ENCODE data around the gene UPK3A.

Gene UPK3A

DNA sequence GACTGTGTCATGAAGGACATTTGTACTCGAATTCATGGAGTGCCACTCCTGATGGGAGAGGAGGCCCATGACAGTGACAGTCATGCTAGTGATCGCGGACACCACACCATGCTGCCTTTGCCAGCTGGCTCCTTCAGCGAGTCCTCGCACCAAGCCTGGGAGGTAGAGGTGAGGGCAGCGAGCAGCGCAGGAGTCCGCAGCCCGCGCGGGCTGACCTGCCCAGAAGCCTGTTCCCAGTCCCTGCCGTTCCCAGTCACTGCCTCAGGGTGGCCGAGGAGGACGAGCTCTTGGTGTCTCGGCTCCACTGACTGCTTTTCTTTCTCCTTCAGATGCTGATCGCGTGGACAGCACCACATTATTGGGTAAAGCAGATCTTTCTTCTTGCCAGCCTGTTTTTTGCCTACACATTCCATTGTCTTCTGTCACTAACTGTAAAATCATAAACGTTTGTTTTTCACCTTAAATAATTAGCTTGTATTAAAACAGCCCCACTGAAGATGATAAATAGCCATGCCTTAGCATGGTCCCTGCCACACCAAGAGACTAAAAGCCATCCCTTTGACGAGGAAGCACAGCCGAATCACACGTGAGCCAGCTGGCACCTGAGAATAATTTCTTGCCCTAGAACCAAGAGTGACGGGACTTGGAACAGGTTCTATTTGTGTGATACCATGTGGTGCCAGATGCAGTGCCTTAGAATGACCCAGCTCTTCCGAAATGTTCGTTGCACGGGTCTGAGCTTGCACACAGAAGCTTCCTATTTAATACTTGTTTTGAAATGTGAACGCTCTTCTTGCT lies 50.5 kb downstream of the UPK3A start:
- peaks cover 17% of the 10 kb centered on the region for H3K4me1 Mint-ChIP-seq (ENCODE audit: low read depth)
- no peaks in the 10 kb centered on the region for H3K27me3 Mint-ChIP-seq
- H3K27ac Mint-ChIP-seq: no peak overlapping the region
- no peak overlapping the region for H3K4me3 Mint-ChIP-seq
- peaks cover 53% of the 10 kb centered on the region for H3K36me3 Mint-ChIP-seq (ENCODE audit: low read depth)
- no peaks in the 10 kb centered on the region for H3K9me3 Mint-ChIP-seq

DNA sequence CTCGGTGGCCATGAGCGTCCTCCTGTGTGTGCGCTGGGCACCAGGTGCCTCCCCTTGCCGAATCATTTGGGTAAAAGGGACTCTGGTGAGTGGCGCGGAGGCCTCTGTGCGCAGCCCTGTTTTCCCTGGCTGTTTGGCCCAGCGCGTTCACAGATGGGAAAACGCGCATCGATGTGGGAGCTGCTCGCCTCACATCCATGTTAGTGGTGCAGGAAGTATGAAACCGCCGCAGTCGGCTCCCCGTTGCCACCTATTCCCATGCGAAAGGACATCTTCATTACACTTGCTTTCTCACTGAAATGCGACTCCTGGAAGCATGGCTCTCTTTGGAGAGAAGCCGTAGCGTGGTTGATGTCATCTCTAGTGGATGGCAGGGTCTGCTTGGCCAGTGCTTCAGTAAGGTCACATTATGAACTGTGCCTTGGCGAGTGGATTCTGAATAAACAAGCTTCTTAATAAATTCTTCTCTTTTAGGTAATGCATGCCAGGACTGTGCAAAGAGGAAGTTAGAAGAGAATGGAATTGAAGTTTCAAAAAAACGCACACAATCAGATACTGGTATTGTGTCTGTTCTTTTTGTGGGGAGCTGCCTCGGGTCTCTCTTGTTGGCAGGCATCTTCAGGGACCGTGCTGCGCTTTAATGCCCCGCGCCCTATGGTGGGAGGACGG lies 51.2 kb downstream of the UPK3A start:
- no peaks in the 10 kb centered on the region for H3K27me3 Mint-ChIP-seq
- no peaks in the 10 kb centered on the region for H3K9me3 Mint-ChIP-seq
- H3K4me3 Mint-ChIP-seq: no peak overlapping the region
- H3K4me1 Mint-ChIP-seq (ENCODE audit: low read depth): peaks cover 24% of the 10 kb centered on the region
- peaks cover 58% of the 10 kb centered on the region for H3K36me3 Mint-ChIP-seq (ENCODE audit: low read depth)
- H3K27ac Mint-ChIP-seq: no peak overlapping the region

DNA sequence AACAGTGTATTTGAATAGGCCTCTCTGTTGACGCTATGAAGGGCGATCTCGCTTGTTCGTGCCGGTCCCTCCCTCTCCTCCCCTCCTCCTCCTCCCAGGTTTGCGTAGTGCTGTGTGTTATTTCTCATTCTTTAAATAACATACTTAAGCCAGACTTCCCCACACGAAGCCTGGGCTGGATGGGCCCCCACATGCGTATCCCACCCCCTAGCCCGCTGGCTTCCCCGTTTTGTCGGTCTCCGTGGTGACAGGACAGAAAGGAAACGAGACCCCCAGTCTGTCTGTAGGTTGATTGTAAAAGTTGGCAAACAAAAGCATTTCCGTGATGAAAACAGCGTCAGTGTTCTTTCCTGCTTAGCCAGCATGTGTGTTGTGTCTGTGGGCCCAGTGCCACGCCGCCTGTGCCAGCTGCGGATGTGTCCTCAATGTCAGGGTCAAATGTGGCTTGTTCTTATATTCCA lies 52.3 kb downstream of the UPK3A start:
- Mint-ChIP-seq H3K4me3 (no peak overlapping the region), H3K27me3 (no peaks in the 10 kb centered on the region), H3K4me1 (ENCODE audit: low read depth) (peaks cover 33% of the 10 kb centered on the region), H3K27ac (peak overlapping the region; percentile 68), H3K36me3 (ENCODE audit: low read depth) (peaks cover 63% of the 10 kb centered on the region), H3K9me3 (no peaks in the 10 kb centered on the region)

DNA sequence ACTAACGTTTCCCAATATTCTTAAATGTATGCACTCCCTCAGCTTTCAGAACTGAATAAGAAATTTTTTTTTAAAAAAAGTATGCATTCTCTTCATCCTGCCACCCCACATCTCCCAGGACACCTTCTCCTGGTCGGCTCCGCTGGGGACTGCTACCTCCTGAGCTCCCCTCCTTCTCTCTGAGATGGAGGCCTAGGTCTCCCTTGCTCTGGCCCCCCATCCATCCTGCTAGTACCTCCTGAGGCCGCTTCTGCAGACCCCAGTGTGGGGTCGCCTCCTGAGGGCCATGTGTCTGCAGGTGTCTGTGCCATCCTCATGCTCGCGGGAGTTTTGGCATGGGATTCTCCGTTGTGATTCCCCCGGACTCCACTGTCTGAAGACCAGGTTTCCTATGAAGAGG lies 52.8 kb downstream of the UPK3A start:
- Mint-ChIP-seq H3K9me3 (no peaks in the 10 kb centered on the region), H3K36me3 (ENCODE audit: low read depth) (peaks cover 58% of the 10 kb centered on the region), H3K27ac (peak overlapping the region; percentile 68), H3K4me3 (no peak overlapping the region), H3K4me1 (ENCODE audit: low read depth) (peaks cover 33% of the 10 kb centered on the region), H3K27me3 (no peaks in the 10 kb centered on the region)

GRCh38 chr22:45338795-45339194 lies 54.0 kb downstream of the UPK3A start:
- Mint-ChIP-seq H3K27ac (no peak overlapping the region), H3K9me3 (no peaks in the 10 kb centered on the region), H3K36me3 (ENCODE audit: low read depth) (peaks cover 52% of the 10 kb centered on the region), H3K27me3 (no peaks in the 10 kb centered on the region), H3K4me3 (no peak overlapping the region), H3K4me1 (ENCODE audit: low read depth) (peaks cover 33% of the 10 kb centered on the region)

- Mint-ChIP-seq H3K4me1 (ENCODE audit: low read depth) (peaks cover 39% of the 10 kb centered on the region), H3K36me3 (ENCODE audit: low read depth) (peaks cover 52% of the 10 kb centered on the region)
Measured at GRCh38 chr22:45340323-45340722, 55.6 kb downstream of the UPK3A start.

GRCh38 chr22:45341498-45341897 lies 56.7 kb downstream of the UPK3A start:
- Mint-ChIP-seq H3K4me3 (peak overlapping the region; percentile 23), H3K27ac (peak overlapping the region; percentile 82), H3K27me3 (no peaks in the 10 kb centered on the region), H3K9me3 (no peaks in the 10 kb centered on the region), H3K36me3 (ENCODE audit: low read depth) (peaks cover 47% of the 10 kb centered on the region), H3K4me1 (ENCODE audit: low read depth) (peaks cover 35% of the 10 kb centered on the region)

More at GRCh38 chr22:45340323-45340722, 55.6 kb downstream of the UPK3A start:
- no peaks in the 10 kb centered on the region for H3K9me3 Mint-ChIP-seq
- H3K4me3 Mint-ChIP-seq: no peak overlapping the region
- no peak overlapping the region for H3K27ac Mint-ChIP-seq
- H3K27me3 Mint-ChIP-seq: no peaks in the 10 kb centered on the region

DNA sequence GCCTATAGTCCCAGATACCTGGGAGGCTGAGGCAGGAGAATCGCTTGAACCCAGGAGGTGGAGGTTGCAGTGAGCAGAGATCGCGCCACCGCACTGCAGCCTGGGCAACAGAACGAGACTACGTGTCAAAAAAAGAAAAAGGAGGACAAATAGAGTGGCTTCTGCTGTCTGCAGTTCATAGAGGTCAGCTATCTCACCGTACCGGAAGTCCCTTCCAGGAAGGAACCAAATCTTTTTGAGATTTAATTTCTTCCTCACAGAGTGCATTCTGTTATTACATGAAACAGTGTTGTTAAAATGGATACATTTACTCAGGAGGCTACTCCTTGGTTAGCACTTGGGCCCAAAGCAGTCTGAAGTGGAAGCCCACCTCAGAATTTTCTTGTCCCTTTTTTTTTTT lies 58.4 kb downstream of the UPK3A start:
- Mint-ChIP-seq H3K4me1 (ENCODE audit: low read depth) (peaks cover 24% of the 10 kb centered on the region), H3K36me3 (ENCODE audit: low read depth) (peaks cover 43% of the 10 kb centered on the region), H3K27ac (no peak overlapping the region), H3K4me3 (no peak overlapping the region), H3K27me3 (no peaks in the 10 kb centered on the region), H3K9me3 (no peaks in the 10 kb centered on the region)

DNA sequence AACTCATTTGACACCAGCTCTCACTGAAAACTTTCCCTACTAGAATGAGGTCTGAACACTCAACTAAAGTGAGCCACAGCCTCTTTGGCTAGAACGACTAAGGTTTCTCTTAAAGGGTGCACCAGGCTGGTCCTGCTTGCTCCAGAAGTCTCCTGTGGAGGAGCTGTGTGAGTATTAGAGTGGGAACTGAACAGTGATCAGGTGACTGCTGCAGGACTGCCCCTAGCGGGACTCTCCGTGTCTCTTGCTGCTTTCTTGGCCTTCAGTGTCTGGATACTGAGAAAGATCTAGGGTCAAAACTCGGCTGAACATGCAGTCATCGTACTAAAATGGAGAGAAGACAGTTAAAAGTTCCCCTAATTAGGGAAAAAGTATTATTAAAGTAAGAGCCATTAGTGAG lies 59.6 kb downstream of the UPK3A start:
- Mint-ChIP-seq H3K36me3 (ENCODE audit: low read depth) (peaks cover 40% of the 10 kb centered on the region), H3K9me3 (no peaks in the 10 kb centered on the region), H3K27me3 (no peaks in the 10 kb centered on the region), H3K27ac (peak overlapping the region; percentile 14), H3K4me1 (ENCODE audit: low read depth) (peaks cover 24% of the 10 kb centered on the region), H3K4me3 (no peak overlapping the region)
